ENCODE data around the gene KLHL6. TPM values are rescaled to one million over a fixed set of nuclear protein-coding genes. Genes with fewer than 3 reads are reported as not detected.

Gene KLHL6
- total and polyA plus RNA-seq, 2 of the 13 experiments (the other 11 are each of a cell fraction or from before 2014, with no cell fraction given), result not detected

GRCh38 chr3:183498634-183499033, 56.9 kb downstream of the KLHL6 start (continued):
- TF ChIP-seq CENPX (CRISPR knock-in tag; IDR thresholded peaks at IDR 0.05), result no peak
- no peak for TF ChIP-seq ZNF143 (CRISPR knock-in tag; IDR thresholded peaks at IDR 0.05)
- peak; percentile 82 for TF ChIP-seq MIXL1 (CRISPR knock-in tag; IDR thresholded peaks at IDR 0.05)
- no peak for TF ChIP-seq STAG1 (CRISPR knock-in tag; IDR thresholded peaks at IDR 0.05)
- TF ChIP-seq ZBTB39 (CRISPR knock-in tag; IDR thresholded peaks at IDR 0.05), result peak; percentile 99
- no peak for TF ChIP-seq NCOR1 (IDR thresholded peaks at IDR 0.05; ENCODE audit: borderline replicate concordance, low read length)
- no peak for TF ChIP-seq ASH2L (IDR thresholded peaks at IDR 0.05; ENCODE audit: insufficient read length, low read depth, low read length)
- no peak for TF ChIP-seq RORA (CRISPR knock-in tag; IDR thresholded peaks at IDR 0.05)
- TF ChIP-seq RARA (CRISPR knock-in tag; IDR thresholded peaks at IDR 0.05), result peak; percentile 65
- peak; percentile 56; the same call in 1 of the 2 replicates for TF ChIP-seq FOXA3 (CRISPR knock-in tag; IDR thresholded peaks at IDR 0.05)
- peak; percentile 44; the same call in 1 of the 2 replicates for TF ChIP-seq ZMYM4 (CRISPR knock-in tag; IDR thresholded peaks at IDR 0.05)
- no peak for TF ChIP-seq ZIK1 (CRISPR knock-in tag; IDR thresholded peaks at IDR 0.05; ENCODE audit: borderline replicate concordance, low read depth)
- no peak for TF ChIP-seq SYNCRIP (IDR thresholded peaks at IDR 0.05; ENCODE audit: insufficient read depth, low read depth, low read length)

GRCh38 chr3:183497313-183497712, 58.2 kb downstream of the KLHL6 start:
- H3K9ac ChIP-seq (ENCODE audit: insufficient read depth, low read depth, low read length), result no peak overlapping the region
- peaks cover 26% of the 10 kb centered on the region for H3K4me1 ChIP-seq (ENCODE audit: insufficient read depth, low read length)
- H3K4me2 ChIP-seq (ENCODE audit: low read depth, low read length), result no peak overlapping the region
- intact Hi-C loops (cut with micrococcal nuclease; ENCODE audit: unreplicated experiment) (loop anchor here (10.0 kb wide), 1 partner anchor 127 kb away; no protein-coding TSS in a partner anchor), in situ Hi-C loops (cut with HindIII; ENCODE audit: extremely low pct_ligation_motif_present, low pct_unique_long_range_greater_than_20kb) (no loop called here)
- no peak for DNase-seq (ENCODE audit: low spot score)
- CTCF ChIA-PET (ENCODE audit: low intra/inter-chr PET ratio, low total read pairs), result no interaction called here
- TF ChIP-seq ZNF143 (CRISPR knock-in tag; IDR thresholded peaks at IDR 0.05), result peak; percentile 65; the same call in 1 of the 2 replicates
- TF ChIP-seq GATAD2A (CRISPR knock-in tag; IDR thresholded peaks at IDR 0.05), result no peak
- TF ChIP-seq THAP11 (CRISPR knock-in tag; IDR thresholded peaks at IDR 0.05), result peak; percentile 81
- WGBS (ENCODE audit: low lambda C conversion rate), result 73% methylated on average over 3 of the region's 3 CpGs
- no peaks in the 10 kb centered on the region for H4K20me1 ChIP-seq (ENCODE audit: insufficient read depth, low read length)
- H3K36me3 ChIP-seq (replicated peaks in 1 of 2; ENCODE audit: control insufficient read depth in 1 of 2, insufficient read depth in 2 of 2, low read length in 2 of 2), result no peaks in the 10 kb centered on the region
- POLR2A ChIA-PET, result no interaction called here
- H3K27ac ChIP-seq (ENCODE audit: extremely low read length, insufficient read depth, low read length), result no peak overlapping the region
- ATAC-seq, result no peak
- H3K4me3 ChIP-seq (replicated peaks in 1 of 3; ENCODE audit: insufficient read depth in 1 of 3, low read depth in 2 of 3, low read length in 3 of 3), result no peak overlapping the region
- H2AFZ ChIP-seq (ENCODE audit: low read length), result no peak overlapping the region
- no peak for FAIRE-seq
- no peaks in the 10 kb centered on the region for H3K79me2 ChIP-seq (ENCODE audit: insufficient read depth, low read length)
- no TSS peak for BruUV-seq (replicated peaks)
- H3K9me3 ChIP-seq (ENCODE audit: low read length), result no peaks in the 10 kb centered on the region
- H3K27me3 ChIP-seq (ENCODE audit: control insufficient read depth in 1 of 2, insufficient read depth in 2 of 2, low read length in 2 of 2), result peaks cover 0 to 1% of the 10 kb centered on the region in 2 experiments; a peak in 1 of 5 replicates

Measured in HepG2 (cell line).